Stimulated activated naive CD4-positive, alpha-beta T cell treated with Interleukin-2 at 50 U/mL for 16 hours (primary cell): ENCODE data around the gene RUNX3.

Experiments used
- DNase-seq: peaks from one replicate; lab custom pipeline; 2025; lab: John Stamatoyannopoulos, UW

The RUNX3 gene

DNA sequence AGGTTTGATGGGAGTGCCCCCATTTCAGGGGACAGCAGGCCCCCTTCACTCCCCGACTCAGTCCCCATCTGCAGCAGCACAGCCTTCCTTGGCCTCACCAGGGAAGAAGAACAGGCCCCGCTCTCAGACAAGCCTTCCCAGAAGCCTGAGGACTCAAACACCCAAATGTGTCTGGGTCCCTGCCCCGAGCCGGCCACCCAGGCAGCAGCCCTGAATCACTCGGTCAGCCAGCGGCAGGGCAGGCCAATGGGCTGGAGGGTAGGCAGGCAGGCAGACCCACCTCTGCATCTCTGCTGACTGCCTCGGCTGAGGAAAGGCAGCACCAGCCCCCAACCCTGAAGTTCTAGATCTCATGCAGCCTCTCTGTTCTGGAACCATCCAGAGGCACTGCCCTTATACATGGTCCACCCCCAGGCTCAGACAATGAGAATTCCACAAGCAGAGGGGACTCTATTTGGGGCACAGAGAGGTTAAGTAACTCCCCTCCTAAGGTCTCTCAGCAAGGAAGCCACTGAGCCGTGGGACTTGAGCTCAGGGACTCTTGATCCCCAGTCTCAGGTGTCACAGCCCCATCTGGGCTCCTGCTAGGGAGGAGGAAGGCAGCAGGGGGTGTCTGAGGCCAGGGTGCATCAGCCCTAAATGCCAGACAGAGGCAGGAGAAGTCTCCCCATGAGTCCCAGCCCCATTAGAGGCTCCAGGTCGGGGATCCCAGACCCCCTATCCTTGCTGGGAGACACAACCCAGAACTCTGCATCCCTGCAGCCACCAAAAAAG, 33.2 kb upstream of the RUNX3 start:
- DNase-seq: no peak

DNA sequence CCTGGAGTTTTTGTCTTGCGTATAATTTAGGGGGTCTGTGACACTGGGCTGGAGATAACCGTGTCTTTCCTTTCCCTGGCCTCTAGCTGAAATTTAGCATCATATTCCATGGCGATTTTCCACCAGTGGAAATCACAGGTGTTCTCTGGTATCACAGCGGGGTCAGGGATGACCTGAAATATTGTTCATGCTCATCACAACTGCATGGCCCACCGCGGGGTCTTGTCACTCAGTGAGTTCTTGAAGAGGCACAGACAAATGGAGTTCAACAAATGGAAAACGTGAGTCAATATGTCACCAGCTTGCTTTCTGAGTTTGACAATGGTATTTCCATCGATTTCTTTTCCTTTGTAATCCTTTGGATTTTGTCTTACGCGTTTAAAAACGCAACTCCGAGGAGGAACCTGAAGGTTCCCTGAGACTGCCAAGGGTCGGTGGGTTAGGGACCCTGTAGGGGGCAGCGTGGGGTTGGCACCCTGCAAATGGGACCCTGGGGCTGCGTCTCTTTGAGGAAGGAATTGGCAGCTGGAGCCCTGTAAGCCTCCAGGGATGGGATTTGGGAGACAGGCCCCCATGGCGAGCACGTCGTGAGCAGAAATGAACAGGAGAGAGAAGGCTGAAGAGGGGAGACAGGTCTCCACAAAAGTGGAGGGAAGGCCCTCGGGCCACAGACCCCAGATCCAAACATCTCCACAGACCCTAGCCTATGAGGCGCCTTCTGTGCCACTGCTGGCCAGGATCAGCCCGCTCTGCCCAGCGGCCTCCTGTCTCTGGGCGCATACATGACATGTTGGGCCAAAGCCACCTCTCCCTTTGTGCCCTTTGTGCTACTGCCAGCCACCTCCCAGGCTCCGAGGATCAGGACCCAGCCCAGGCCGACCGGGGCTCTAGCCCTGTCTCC, 32.1 kb upstream of the RUNX3 start:
- DNase-seq: no peak

DNA sequence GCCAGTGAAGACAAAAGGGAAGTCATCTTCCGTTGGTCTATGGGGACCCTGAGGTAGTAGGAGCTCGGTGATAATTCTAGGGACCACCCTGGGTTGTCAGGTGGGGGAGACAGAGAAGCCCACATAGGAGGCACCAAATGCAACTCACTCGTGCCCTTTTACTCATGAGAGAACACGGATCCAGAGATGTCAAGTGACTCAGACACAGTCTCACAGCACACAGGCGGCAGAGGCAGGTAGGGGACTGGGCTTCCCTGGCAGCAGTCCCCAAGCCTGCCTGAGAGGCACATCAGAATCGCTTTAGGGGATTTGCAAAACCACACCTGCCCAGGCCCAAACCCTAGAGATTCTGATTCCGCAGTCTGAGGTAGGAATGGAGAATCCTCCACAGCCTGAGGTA, 31.3 kb upstream of the RUNX3 start:
- DNase-seq: no peak

- DNase-seq: no peak
Measured at GRCh38 chr1:24960071-24960801, 30.2 kb upstream of the RUNX3 start.

DNA sequence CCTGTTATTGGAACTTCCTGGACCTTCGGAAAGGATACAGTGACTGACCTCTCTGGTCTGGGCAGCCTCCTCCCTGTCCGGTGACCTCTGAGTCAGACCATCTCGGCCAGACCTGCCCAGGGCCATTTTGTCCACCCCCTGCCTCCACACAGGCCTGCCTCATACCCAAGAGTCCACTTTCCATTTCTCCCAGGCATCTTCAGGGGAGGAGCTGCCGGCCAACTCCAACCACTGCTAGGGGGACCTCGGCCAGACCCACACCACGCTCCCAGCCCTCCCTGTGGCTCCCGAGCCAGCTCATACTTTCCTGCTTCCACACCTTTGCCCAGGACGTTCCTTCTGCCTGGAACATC, 29.5 kb upstream of the RUNX3 start:
- DNase-seq: no peak

GRCh38 chr1:24958766-24959622, 28.9 kb upstream of the RUNX3 start:
- no peak for DNase-seq

DNA sequence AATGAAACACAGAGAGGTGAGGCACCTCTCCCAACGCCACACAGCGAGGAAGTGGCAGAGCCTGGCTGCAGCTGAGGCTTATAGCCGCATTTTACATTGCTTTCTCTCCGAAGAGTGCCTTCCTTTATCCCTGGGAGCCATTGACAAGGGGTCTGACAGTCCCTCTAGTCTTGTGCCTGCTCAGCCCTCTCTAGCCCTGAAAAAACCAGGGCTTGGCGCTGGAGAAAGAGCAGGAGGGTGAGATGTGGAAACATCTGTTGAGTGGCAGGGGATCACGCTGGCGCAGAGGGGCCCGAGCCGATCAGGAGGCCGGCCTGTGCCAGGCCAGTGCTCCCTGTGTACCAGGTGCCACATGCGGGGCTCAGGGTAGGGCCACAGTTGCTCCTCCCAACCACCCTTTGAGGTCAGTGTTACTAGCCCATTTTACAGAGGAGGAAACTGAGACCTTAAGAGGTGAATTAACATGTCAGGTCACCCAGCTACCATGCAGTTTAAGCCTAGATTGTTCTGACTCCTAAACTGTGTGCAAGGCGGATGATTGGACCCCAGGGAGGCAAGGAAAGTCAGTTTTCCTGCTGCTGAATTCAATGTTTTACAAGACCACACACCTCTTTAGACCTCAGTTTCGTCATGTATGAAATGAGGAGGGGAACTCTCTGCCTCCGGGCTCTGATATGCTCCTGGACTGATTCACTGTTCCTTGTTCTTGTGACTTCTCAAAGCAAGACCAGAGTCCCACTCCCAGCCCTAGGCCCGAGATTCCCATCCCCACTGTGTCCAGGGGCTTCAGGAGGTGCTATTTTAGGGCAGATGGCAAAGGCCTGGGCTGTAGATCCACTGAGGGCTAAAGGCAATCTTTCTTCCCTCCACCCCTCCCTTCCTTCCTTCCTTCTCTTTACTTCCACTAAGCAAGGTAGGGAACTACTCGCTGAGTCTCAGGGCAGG, 28.0 kb upstream of the RUNX3 start:
- DNase-seq: no peak

- no peak for DNase-seq
Measured at GRCh38 chr1:24957016-24957807, 27.1 kb upstream of the RUNX3 start.

DNA sequence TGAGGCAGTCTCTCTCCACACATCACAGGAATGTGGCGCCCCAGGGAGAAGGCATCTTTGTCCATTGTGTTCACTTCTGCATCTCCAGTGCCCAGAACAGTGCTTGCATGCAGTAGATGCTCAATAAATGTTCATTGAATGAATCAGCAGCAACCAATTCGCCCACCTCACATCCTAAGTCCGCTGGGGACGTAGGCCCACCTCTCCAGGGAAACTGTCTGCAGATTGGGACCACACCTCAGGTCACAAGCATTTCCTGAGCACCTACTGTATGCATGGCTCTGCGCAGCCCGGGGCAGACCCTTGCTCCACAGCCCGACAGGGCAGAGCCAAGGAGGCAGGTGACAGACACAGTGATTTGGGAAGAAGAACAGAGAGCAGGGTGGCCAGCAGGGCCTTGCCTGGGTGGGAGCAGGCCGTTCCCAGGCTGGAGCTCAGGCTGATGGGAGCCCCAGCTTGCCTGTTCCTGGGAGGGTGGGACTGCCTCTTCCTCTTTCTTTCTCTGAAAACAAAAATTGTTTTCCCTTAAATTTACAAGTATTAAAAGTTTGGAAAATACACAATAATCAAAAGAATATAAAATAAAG, 25.8 kb upstream of the RUNX3 start:
- no peak for DNase-seq

GRCh38 chr1:24955161-24955560, 25.1 kb upstream of the RUNX3 start:
- peak; percentile 73 for DNase-seq

GRCh38 chr1:24954631-24955030, 24.6 kb upstream of the RUNX3 start:
- DNase-seq: no peak

- DNase-seq: no peak
Measured at GRCh38 chr1:24954022-24954421, 23.9 kb upstream of the RUNX3 start.

- DNase-seq: no peak
Measured at GRCh38 chr1:24952413-24952841, 22.4 kb upstream of the RUNX3 start.

GRCh38 chr1:24951810-24952412, 21.8 kb upstream of the RUNX3 start:
- no peak for DNase-seq

DNA sequence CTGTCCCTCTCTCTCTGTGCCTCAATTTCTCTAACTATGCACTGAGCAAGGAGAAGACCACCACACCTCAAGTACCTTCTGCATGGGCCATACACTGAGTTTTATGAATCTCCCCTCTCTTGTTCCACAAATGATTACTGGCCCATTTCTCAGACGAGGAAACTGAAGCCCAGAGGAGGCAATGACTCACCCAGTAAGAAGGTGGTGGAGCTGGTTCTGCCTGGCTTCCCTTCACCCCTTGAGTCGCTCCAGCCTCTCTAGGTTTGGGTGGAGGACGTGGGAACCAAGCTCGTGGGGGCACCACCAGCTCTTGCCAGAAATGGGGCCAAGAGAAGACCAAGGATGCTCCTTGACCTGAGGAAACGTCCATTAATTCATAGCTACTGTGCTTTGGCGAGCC, 21.3 kb upstream of the RUNX3 start:
- no peak for DNase-seq

- no peak for DNase-seq
Measured at GRCh38 chr1:24949331-24949881, 19.3 kb upstream of the RUNX3 start.

- no peak for DNase-seq
Measured at GRCh38 chr1:24948079-24948827, 18.2 kb upstream of the RUNX3 start.
